Sigmoid colon (tissue), 7 donors: ENCODE data around the gene MGMT. TPM values are rescaled to one million over a fixed set of nuclear protein-coding genes. Genes with fewer than 3 reads are reported as not detected.

Experiments
- DNase-seq: peaks from one replicate; pipeline ENCODE4 v3.0.0-alpha.2; 2019
- H3K27ac ChIP-seq, 4 donors: fragments of 200-600 bp; sonication (generic); one replicate each; pipeline ENCODE4 v1.5.1; 2016 to 2019; ENCODE audit warnings: mild to moderate bottlenecking in 1 of 4
- H3K27me3 ChIP-seq, 3 donors: fragments of 200-600 bp; sonication (generic); one replicate each; pipeline ENCODE4 v1.5.1; 2019; ENCODE audit warnings: mild to moderate bottlenecking in 1 of 3
- H3K36me3 ChIP-seq, 4 donors: fragments of 200-600 bp; sonication (generic); one replicate each; pipeline ENCODE4 v1.5.1; 2016 to 2019
- H3K4me1 ChIP-seq, 4 donors: fragments of 200-600 bp; sonication (generic); one replicate each; pipeline ENCODE4 v1.5.1; 2017 to 2019
- H3K4me3 ChIP-seq, 4 donors: fragments of 200-600 bp; sonication (generic); one replicate each; pipeline ENCODE4 v1.5.1; 2017 to 2019; ENCODE audit warnings: mild to moderate bottlenecking in 2 of 4, moderate library complexity in 1 of 4
- H3K9me3 ChIP-seq, 4 donors: fragments of 200-600 bp in 3 of 4; sonication (generic) in 3 of 4; one replicate each; pipeline versions ENCODE4 v1.5.1 to v1.6.1; 2013 to 2019
- EP300 ChIP-seq, 4 donors: sonication (generic); formaldehyde crosslinking; IDR thresholded peaks; one replicate each; pipeline ENCODE4 v1.6.1; 2017; ENCODE audit warnings: antibody characterized with exemption in 4 of 4
- POLR2A ChIP-seq, 2 donors: fragments of 450-650 bp; IDR thresholded peaks; one replicate each; pipeline ENCODE4 v1.6.1; 2016; ENCODE audit warnings: antibody characterized with exemption in 2 of 2, mild to moderate bottlenecking in 2 of 2, moderate library complexity in 2 of 2
- POLR2AphosphoS5 ChIP-seq, 4 donors: sonication (generic); formaldehyde crosslinking; IDR thresholded peaks; one replicate each; pipeline ENCODE4 v1.6.1; 2017; ENCODE audit warnings: antibody characterized with exemption in 4 of 4
- WGBS, 2 donors: extraction: QIAGEN DNeasy Blood & Tissue Kit; methylation state at CpG; one replicate each; pipeline ENCODE4 v1.1.7; 2013; 5-methylcytosine and 5-hydroxymethylcytosine counted together
- intact Hi-C: fragments of 100-400 bp; cut with DNase I; formaldehyde crosslinking; loops from one replicate; pipeline ENCODE4 v1.15.1; 2023
- polyA plus RNA-seq, 3 donors: library from polyadenylated mRNA; stranded (reverse); fragments of 200-250 nt; gene quantifications; one replicate each; pipeline ENCODE4 v1.2.3, GENCODE V29; 2013
- total RNA-seq, 4 donors: library from RNA; depleted of rRNA; stranded (reverse); fragments of >200 nt; gene quantifications; one replicate each; pipeline ENCODE4 v1.1.0, GENCODE V29; 2016
- TF ChIP-seq, protein P1 (sequence below), 4 experiments: fragments of 450-650 bp in 3 of 4; fragments of 200-600 bp in 1 of 4; IDR thresholded peaks; one replicate each; pipeline ENCODE4 v1.5.1; 2016 to 2019; ENCODE audit warnings: antibody characterized with exemption in 4 of 4, mild to moderate bottlenecking in 3 of 4, moderate library complexity in 2 of 4
- donor health status: healthy with polysubstance abuse.
- donor health status: Bipolar disorder and iron deficiency.
- donor health status: healthy.

Gene MGMT
- total and polyA plus RNA-seq, 7 donors, result 7.2 to 40.3 (median 24.3) TPM

DNA sequence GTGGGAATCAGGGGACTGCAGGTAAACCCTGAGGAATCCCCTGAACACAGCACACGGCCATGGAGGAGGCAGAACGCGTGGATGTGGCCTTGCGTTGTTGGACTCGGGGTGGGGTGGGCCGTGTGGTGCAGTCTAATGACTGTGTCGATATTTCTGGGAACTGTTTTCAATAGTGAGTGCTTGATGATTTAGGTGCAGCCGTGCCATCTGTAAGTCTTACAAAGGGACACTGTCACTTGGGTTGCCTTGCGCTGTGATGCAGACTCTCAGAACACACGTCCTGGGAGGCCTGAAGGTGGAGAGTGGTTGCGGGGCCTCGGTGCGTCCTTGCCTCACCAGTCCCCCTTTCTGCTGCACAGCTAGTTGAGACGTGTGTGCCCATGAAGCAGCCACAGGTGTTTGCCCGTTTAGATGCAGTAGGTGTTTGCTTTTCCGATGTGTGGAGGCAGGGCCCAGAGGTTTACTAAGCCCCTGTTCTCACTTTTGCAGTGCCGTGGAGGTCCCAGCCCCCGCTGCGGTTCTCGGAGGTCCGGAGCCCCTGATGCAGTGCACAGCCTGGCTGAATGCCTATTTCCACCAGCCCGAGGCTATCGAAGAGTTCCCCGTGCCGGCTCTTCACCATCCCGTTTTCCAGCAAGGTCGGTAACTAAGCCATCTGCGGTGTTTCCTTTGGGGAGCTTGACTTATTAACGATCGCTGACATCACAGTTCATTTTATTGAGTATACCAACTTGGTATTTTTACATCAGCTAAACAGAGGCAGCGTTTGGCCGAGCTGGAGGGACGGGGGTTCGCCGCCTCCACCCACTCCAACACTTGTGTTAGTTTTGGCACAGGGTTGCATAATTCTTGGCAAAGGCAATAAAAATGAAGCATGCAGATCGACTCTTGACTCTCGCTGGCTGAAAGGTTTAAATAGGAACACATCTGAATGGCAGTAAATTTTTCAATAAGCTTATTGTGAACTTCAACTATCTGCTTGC, 240.7 kb downstream of the MGMT start:
- DNase-seq, result no peak
- H3K36me3 ChIP-seq, result peaks cover 0 to 9% (median 0%) of the 10 kb centered on the region in 4 donors
- H3K27me3 ChIP-seq, result no peaks in the 10 kb centered on the region
- 62 to 80% methylated on average over 37 of the region's 37 CpGs for WGBS, 2 donors
- no peak overlapping the region for H3K4me3 ChIP-seq
- intact Hi-C loops, result no loop called here
- TF ChIP-seq POLR2AphosphoS5 (IDR thresholded peaks at IDR 0.05), result peak in 1 of 4 donors; percentile 14
- TF ChIP-seq POLR2A (IDR thresholded peaks at IDR 0.05), result no peak
- TF ChIP-seq, protein P1, sequence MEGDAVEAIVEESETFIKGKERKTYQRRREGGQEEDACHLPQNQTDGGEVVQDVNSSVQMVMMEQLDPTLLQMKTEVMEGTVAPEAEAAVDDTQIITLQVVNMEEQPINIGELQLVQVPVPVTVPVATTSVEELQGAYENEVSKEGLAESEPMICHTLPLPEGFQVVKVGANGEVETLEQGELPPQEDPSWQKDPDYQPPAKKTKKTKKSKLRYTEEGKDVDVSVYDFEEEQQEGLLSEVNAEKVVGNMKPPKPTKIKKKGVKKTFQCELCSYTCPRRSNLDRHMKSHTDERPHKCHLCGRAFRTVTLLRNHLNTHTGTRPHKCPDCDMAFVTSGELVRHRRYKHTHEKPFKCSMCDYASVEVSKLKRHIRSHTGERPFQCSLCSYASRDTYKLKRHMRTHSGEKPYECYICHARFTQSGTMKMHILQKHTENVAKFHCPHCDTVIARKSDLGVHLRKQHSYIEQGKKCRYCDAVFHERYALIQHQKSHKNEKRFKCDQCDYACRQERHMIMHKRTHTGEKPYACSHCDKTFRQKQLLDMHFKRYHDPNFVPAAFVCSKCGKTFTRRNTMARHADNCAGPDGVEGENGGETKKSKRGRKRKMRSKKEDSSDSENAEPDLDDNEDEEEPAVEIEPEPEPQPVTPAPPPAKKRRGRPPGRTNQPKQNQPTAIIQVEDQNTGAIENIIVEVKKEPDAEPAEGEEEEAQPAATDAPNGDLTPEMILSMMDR (IDR thresholded peaks at IDR 0.05), result no peak
- peak in 1 of 4 donors; percentile 19 for TF ChIP-seq EP300 (IDR thresholded peaks at IDR 0.05)
- peaks cover 0 to 15% (median 5%) of the 10 kb centered on the region in 4 donors for H3K4me1 ChIP-seq
- H3K27ac ChIP-seq, result no peak overlapping the region
- no peaks in the 10 kb centered on the region for H3K9me3 ChIP-seq

DNA sequence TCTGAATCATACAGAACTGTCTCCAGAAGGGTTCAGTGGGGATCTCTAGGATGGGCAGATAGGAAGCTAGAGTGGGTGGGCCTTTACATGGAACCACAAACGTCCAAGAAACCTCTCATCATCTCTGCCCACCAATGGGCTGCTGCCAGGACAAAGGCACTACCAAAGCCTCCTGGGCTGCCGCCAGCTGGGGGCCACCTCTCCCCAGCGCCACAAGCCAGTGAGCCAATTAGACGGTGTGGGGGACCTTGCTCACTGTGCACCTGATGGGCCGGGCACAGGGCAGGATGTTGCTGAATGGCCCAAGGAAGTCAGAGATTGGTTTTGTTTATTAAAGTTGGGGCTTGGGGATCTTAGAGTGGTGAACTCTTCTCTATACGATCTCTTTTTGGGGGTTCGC, 242.1 kb downstream of the MGMT start:
- no peak overlapping the region for H3K27ac ChIP-seq
- intact Hi-C loops, result no loop called here
- no peak overlapping the region for H3K4me3 ChIP-seq
- no peak for TF ChIP-seq EP300 (IDR thresholded peaks at IDR 0.05)
- no peak for TF ChIP-seq POLR2A (IDR thresholded peaks at IDR 0.05)
- TF ChIP-seq POLR2AphosphoS5 (IDR thresholded peaks at IDR 0.05), result no peak
- TF ChIP-seq, protein P1 (IDR thresholded peaks at IDR 0.05), result no peak
- H3K36me3 ChIP-seq, result peaks cover 0 to 9% (median 0%) of the 10 kb centered on the region in 4 donors
- H3K27me3 ChIP-seq, result no peaks in the 10 kb centered on the region
- H3K9me3 ChIP-seq, result no peaks in the 10 kb centered on the region
- DNase-seq, result no peak
- H3K4me1 ChIP-seq, result peaks cover 0 to 15% (median 5%) of the 10 kb centered on the region in 4 donors
- WGBS, 2 donors, result 87 to 93% methylated on average over 7 of the region's 7 CpGs

DNA sequence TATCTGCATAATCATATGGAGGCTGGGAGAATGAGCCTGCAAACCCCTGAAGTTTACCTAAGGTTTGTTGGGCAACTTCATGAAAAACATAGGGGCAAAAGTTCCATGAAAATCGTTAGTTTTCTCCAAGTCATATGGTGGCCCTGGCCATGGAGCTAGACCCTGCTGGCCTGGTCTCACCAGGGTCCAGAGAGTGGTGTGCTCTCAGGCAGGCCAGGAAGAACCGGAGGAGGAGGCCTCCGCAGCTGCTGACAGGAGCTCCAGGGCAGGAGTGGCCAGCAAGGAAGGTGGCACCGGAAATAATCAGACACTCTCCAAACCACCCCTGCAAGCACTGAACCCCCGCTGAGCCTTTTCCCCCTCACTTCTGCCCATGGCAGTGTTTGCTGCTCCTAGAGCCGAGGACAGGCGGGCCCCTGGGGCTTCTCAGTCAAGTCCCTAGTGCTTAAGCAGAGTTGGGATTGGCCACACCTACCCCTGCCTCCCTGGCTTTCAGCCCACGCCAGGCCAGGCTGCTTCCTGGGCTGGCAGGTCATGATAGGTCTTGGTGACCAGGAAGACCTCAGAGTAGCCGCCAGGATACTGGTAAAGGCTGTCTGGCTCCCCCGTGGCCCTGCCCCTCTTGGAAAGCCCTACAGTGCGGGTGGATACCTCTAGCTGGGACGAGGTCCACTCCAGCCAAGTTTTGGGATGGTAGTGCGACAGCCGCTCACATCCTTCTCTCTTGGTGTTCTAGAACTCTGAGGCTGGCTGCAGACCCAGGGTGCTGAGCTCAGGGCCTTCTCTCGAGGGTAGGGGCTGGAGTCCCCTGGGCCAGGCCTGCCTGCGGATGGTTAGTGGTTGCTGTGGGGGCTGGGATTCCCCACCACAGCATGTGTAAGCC, 242.8 kb downstream of the MGMT start:
- intact Hi-C loops, result no loop called here
- no peaks in the 10 kb centered on the region for H3K9me3 ChIP-seq

DNA sequence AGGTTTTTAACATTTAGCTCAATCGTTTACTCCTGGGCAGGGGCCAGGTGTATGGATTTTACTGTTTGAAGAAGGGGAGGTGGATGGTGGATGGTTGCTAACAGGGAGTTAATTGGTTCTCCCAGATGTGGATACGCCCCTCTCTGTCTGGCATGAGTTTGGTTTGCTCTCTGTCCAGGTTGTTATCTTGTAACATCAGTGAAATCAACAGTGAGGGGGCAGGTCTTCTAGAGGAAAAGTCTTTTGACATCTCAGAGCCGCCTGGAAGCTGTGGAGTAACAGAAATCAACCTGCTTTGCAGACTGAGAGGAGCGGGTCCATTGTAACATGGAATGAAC, 243.4 kb downstream of the MGMT start:
- H3K36me3 ChIP-seq, result peaks cover 0 to 9% (median 0%) of the 10 kb centered on the region in 4 donors
- DNase-seq, result no peak
- TF ChIP-seq POLR2A (IDR thresholded peaks at IDR 0.05) (no peak), POLR2AphosphoS5 (IDR thresholded peaks at IDR 0.05) (no peak), EP300 (IDR thresholded peaks at IDR 0.05) (no peak)
- TF ChIP-seq, protein P1 (IDR thresholded peaks at IDR 0.05), result no peak
- no peaks in the 10 kb centered on the region for H3K9me3 ChIP-seq
- H3K27me3 ChIP-seq, result no peaks in the 10 kb centered on the region
- no peak overlapping the region for H3K4me3 ChIP-seq
- 67 to 83% methylated on average over 4 of the region's 4 CpGs for WGBS, 2 donors
- peaks cover 0 to 10% (median 5%) of the 10 kb centered on the region in 4 donors for H3K4me1 ChIP-seq
- intact Hi-C loops, result no loop called here
- H3K27ac ChIP-seq, result no peak overlapping the region

More for the DNA sequence above, 242.8 kb downstream of the MGMT start:
- no peak for DNase-seq
- Histone ChIP-seq H3K4me1 (peaks cover 0 to 13% (median 5%) of the 10 kb centered on the region in 4 donors), H3K4me3 (no peak overlapping the region), H3K27ac (no peak overlapping the region), H3K36me3 (peaks cover 0 to 9% (median 0%) of the 10 kb centered on the region in 4 donors), H3K27me3 (no peaks in the 10 kb centered on the region)
- TF ChIP-seq POLR2AphosphoS5 (IDR thresholded peaks at IDR 0.05) (no peak), POLR2A (IDR thresholded peaks at IDR 0.05) (no peak), EP300 (IDR thresholded peaks at IDR 0.05) (no peak)
- TF ChIP-seq, protein P1 (IDR thresholded peaks at IDR 0.05), result no peak
- WGBS, 2 donors, result 94% methylated on average over 16 of the region's 16 CpGs
